HEK293T (cell line): ENCODE measurements around the gene SPIN2B.

ENCODE experiments used
- BHLHE40 ChIP-seq: fragments of 450-650 bp; IDR thresholded peaks from 2 replicates; pipeline ENCODE4 v1.6.1; 2016; ENCODE audit warnings: mild to moderate bottlenecking, moderate library complexity, borderline replicate concordance
- CTBP1 ChIP-seq: fragments of 450-650 bp; IDR thresholded peaks from 2 replicates; pipeline ENCODE4 v1.6.1; 2016; ENCODE audit warnings: borderline replicate concordance
- FOXA1 ChIP-seq: fragments of 450-650 bp; IDR thresholded peaks from 2 replicates; pipeline ENCODE4 v1.6.1; 2016; ENCODE audit warnings: mild to moderate bottlenecking
- FOXK2 ChIP-seq: fragments of 450-650 bp; IDR thresholded peaks from 2 replicates; pipeline ENCODE4 v1.6.1; 2016; ENCODE audit warnings: mild to moderate bottlenecking
- FOXM1 ChIP-seq: fragments of 450-650 bp; IDR thresholded peaks from 2 replicates; pipeline ENCODE4 v1.6.1; 2017; ENCODE audit warnings: mild to moderate bottlenecking, borderline replicate concordance
- LEF1 ChIP-seq: fragments of 450-650 bp; IDR thresholded peaks from 2 replicates; pipeline ENCODE4 v1.6.1; 2017; ENCODE audit warnings: mild to moderate bottlenecking, borderline replicate concordance
- NFRKB ChIP-seq: fragments of 450-650 bp; IDR thresholded peaks from 2 replicates; pipeline ENCODE4 v1.6.1; 2016; ENCODE audit warnings: mild to moderate bottlenecking, moderate library complexity
- SP1 ChIP-seq: fragments of 450-650 bp; IDR thresholded peaks from 2 replicates; pipeline ENCODE4 v1.6.1; 2017
- SUZ12 ChIP-seq: fragments of 450-650 bp; IDR thresholded peaks from 2 replicates; pipeline ENCODE4 v1.6.1; 2016; ENCODE audit warnings: mild to moderate bottlenecking
- TARDBP ChIP-seq: fragments of 450-650 bp; IDR thresholded peaks from 2 replicates; pipeline ENCODE4 v1.6.1; 2016
- TF ChIP-seq, protein P1 (sequence below): fragments of 450-650 bp; IDR thresholded peaks from 2 replicates; pipeline ENCODE4 v1.6.1; 2016

DNA sequence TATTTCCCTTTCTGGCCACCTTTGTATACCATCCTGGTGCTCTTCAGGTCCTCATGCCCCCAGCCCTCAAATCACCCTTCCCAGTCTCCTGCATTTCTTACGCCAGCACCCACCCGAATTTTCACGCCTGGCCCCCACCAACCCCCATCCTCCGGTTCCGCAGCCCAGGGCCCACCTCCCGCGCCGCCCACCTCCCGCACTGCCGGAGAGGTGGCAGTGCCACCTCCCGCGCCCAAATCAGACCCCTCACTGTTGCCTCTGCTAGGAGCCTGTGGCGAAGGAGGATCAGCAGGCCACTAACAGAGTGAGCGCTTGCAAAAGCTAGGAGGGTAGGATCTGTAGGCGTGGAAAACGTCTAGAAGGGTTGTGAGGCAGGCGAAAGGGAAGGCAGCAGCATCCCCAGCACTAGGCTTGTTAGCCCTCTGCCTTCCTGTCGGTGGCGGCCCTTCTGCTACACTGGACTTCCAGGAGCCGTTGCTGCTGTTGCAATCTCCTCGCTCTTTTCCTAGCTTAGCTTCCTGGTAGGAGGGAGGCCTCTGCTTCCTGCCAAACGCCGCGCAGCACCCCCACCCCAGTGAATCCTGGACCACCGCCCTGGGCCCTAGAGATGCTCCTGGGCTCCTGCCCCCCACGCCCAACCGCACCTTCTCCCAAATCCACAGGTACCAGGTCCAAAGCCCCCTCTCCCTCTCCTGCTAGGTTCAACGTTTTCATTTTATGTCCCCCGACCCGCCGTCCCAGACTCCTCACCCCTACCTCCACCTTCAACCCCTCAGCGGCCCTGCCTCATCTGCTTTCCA lies 51.0 kb downstream of the SPIN2B start:
- TF ChIP-seq SP1 (no peak), TARDBP (no peak), NFRKB (no peak), BHLHE40 (no peak), SUZ12 (no peak), FOXA1 (no peak), LEF1 (no peak), FOXK2 (no peak), FOXM1 (no peak), CTBP1 (no peak)
- TF ChIP-seq, protein P1, sequence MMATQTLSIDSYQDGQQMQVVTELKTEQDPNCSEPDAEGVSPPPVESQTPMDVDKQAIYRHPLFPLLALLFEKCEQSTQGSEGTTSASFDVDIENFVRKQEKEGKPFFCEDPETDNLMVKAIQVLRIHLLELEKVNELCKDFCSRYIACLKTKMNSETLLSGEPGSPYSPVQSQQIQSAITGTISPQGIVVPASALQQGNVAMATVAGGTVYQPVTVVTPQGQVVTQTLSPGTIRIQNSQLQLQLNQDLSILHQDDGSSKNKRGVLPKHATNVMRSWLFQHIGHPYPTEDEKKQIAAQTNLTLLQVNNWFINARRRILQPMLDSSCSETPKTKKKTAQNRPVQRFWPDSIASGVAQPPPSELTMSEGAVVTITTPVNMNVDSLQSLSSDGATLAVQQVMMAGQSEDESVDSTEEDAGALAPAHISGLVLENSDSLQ, result no peak
